Measurements from ENCODE around the gene TSPAN18.

GRCh38 chr11:44750551-44751465, 24.0 kb downstream of the TSPAN18 start:
- TF ChIP-seq GATA1 (IDR thresholded peaks at IDR 0.05; ENCODE audit: low read depth, low read length) (no peak), POLR2A (IDR thresholded peaks at IDR 0.05; ENCODE audit: low read length) (no peak)

Data from erythroblast (primary cell).